GM19193 (cell line): ENCODE measurements around the gene PPM1H.

ENCODE experiments used
- POLR2A ChIP-seq: IDR thresholded peaks from 4 replicates; pipeline ENCODE4 v1.6.1; 2011; ENCODE audit not compliant: insufficient read depth, insufficient read length; ENCODE audit errors: extremely low read depth

The PPM1H gene

DNA sequence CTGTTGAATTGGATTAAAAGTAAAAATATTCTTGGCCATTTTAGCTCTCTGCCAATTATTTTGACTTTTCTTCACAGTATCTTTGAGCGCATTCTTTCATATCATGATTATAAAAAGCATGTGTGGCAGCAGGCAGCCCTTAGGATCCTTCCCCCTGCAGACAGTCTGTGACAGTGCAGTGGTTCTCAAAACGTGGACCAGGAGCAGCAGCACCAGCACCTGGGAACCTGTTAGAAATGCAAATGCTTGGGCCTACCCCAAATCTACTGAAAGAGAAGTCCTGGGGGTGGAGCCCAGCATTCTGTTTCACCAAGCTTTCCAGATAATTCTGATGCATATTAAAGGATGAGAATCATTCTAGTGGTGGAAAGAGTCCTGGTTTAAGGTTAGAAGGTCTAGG, 312.8 kb downstream of the PPM1H start:
- TF ChIP-seq POLR2A, result no peak

DNA sequence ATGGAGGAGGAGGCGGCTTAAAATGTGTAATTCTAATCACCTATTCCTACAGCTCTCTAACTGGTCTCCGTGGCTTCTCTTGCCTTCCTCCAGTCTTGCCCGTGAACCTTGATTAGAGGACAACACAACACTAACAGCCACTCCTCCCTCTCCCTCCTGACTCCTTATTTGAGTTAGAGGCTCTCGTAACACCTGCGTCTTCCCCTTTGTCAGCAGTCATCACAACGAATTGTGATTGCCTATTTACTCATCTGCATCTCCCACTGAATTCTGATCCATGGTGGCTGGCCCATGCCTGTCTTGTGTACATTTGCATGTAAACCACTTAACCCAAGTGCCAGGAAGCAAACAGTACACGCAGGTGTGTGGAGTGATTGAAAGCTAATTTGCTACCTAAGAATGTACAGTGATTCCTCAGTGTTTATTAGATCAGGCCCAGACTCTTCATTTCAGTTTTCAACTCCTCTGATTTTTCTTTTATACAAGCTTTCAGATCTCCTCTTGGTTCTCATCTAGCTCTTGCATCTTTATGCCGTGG, 313.8 kb downstream of the PPM1H start:
- TF ChIP-seq POLR2A, result no peak

DNA sequence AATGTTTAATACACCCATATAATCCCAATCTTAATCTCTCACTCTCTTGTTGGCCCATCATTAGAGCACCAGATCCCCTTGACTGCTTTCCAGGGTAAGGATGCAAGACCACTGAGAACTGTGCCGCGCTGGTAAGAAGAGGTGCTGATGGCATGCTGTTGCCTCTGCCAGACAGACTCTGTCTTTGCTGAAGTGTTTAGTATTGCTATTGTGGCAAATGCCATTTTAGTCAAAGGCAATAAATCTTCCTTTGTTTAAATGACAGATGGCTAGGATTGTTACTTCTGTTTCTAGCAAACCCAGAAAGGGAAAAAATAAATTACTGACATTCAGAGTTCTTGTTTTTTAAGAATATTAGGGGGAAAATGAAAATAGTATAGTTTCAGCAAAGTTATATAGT, 316.0 kb downstream of the PPM1H start:
- TF ChIP-seq POLR2A, result no peak

DNA sequence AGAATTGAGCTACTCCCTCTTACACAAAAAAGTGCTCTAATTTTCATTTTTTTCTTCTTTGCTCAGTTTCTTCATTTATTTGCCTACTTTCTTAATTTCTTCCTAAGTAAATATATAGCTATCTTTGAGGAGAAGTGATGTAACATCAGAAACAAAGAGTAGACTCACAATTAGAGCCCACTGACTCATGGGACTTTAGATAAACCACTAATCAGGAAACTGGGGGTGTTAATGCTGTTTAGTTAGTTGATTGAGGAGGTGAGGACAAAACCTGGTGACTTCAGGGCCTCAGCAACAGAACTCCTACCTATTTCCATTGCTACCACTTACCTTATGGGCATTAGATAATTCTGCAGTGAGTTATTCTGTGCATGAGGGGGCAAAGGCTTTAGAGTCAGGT, 316.6 kb downstream of the PPM1H start:
- TF ChIP-seq POLR2A, result no peak

DNA sequence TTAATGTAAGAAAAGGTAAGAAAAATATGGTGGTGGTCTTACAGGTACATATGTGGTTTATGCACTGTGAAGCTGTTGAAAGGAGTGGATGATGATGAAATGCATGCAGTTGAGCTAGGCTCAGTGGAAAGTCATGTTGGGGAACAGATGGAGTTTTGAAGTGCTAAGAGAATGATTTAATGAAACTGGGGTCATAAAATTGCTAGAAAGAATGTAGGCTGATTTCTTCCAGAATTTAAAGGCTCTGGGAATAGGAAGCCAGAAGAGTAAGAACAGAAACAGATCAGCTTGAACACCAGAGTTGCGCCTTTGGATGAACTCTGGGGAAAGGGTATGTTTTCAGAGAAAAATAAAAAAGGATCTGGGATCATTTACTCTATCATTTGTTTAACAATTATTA, 321.9 kb downstream of the PPM1H start:
- TF ChIP-seq POLR2A, result no peak

DNA sequence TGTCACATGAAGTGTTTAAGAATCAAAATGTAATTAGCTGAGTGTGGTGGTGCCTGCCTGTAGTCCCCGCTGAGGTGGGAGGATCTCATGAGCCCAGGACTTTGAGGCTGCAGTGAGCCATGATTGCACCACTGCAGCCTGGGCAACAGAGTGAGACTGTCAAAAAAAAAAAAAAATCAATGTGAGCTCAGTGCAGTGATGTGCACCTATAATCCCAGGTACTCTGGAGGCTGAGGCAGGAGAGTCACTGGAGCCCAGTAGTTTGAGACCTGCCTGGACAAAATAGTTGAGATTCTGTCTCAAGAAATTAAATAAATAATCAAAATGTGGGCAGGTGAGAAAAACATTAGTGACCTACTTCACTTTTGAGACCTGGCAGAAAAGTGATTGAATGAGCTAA, 328.3 kb downstream of the PPM1H start:
- TF ChIP-seq POLR2A, result peak; percentile 15

DNA sequence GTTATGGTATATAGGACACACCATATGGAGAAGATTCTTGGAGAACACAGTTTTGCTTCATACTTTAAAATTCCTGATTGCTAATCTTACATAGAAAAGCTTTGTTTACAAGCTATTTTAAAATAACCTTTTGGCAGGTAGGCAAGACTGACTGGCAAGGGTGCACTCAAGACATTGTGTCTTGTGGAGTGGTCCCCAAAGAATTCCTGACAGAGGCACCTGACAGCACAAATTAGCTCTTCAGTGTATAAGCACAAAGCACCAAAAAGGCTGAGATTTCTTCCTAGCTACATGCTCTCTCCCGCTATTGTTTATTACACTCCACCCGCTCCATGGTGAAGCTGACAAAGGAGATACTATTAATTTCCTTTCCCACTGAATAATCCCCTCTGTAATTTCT, 329.0 kb downstream of the PPM1H start:
- no peak for TF ChIP-seq POLR2A

DNA sequence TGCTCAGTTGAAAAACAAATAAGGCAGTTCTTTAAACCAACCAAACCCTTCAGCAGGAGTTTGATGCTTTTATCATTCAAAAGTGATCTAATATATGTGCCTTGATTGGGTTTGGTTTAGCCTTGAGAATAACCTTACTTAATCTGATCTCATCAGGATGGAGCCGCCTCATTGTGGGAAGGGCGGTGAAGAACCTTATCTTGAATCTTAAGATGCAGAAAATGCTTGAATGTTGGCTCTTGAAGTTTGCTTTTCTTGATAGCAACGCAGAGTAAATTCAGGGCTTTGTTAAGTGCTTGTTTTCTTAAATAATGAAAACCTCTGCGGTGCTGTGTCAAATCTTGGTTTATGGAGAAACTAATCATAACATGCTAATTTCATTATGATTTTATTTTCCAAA, 330.1 kb downstream of the PPM1H start:
- TF ChIP-seq POLR2A, result no peak

DNA sequence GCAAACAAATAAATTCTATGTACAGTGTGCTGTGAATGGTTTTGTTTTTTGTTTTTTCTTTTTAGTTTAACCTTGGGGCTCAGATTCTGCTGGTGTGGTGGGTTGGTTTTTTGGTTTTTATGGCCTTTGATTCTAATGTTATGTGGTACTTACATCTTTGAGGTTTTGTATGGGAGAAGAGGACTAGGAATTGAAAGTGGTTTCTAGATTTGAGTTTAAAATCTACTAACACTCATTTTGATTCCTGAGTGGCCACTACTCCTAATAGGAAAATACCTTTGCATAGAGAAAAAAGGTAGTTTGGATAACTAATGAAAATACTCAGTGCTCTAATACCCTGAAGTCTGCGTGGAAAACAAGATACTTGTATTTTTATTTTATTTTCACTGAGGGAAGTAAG, 330.6 kb downstream of the PPM1H start:
- no peak for TF ChIP-seq POLR2A

DNA sequence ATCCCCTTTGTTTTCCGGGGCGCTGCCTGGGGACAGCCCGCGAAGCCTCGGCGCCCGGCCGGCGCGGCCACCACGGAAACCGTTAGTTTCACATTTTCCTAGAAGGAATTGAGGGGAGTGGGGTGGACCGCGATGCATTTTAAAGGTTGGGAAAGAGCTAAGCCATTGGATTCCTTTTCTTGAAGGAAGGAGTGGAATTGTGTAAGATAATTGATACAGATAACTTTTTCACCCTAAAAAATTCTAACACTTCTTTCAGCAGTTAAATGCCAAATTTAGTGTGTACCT, 331.2 kb downstream of the PPM1H start:
- TF ChIP-seq POLR2A, result no peak

DNA sequence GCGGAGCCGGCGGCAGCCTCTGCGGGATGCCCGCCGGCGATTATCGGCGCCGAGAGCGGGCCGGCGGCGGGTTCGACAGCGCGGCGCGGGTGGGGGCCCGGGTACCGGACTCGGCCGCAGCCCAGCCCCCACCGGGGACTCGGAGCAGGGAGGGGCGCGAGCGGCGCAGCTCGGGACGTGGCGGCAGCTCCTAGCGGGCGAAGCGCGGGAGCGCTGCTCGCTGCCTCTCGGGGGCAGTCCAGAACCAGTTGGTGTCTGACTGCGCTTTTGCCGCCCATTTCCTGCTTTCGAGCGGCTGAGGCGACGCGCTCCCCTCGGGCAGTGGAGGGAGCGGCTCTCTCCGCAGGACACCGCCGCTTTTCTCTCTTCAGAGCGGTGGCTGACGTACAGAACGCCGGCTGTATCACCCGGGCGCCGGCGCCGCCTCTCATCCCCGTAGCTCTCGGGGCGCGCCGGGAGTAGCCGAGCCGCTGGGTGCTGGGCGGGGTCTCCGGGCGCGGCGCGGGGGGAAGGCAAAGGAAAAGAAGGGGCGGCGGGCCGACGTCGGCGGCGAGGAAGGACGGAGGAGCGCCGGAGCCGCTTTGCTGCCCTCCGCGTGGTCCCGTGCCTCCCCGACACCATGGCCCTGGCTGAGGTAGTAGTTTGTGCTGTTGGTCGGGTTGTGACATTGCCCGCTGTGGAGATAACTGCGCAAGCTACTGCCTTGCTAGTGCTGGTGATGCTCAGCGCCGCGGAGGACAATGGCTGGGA, 331.7 kb downstream of the PPM1H start:
- TF ChIP-seq POLR2A, result peak; percentile 69

DNA sequence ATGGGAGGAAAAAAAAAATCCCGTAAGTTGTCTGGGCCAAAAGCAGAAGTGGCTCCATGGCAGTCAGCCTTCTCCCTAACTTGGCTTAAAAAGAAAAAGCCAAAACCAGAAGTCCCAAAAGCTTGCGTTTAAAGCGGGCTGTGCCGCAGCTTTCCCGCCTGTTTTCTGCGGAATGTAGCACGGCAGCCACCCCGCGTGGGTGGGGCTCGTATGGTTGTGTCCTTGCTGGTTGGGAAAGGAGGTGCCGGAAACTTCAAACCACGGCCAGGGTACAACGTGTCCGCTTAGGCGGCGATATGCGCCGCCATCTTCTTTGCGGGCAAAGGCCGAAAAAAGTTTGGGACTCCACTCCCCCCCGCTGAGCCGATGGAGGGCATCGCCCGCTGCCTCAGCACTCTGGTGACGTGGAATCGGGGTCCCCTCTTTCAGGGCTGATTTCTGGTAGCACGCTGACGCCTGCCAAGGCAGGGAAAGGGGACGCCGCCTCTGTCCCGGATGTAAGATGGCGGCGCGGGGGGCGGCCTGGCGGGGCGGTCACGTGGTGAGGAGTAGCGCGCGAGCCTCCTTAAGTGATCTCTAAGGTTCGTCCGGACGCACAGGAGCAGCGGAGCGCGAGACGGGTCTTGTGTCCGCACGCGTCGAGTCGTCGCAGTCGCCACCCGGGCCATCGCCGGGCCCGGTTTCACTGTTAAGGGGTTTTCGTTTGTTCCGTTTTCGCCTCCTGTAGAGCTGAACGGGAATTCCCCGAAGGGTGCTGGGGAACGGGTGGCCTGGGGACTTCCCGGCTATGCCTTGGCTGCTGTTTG, 332.5 kb downstream of the PPM1H start:
- peak; percentile 90 for TF ChIP-seq POLR2A

DNA sequence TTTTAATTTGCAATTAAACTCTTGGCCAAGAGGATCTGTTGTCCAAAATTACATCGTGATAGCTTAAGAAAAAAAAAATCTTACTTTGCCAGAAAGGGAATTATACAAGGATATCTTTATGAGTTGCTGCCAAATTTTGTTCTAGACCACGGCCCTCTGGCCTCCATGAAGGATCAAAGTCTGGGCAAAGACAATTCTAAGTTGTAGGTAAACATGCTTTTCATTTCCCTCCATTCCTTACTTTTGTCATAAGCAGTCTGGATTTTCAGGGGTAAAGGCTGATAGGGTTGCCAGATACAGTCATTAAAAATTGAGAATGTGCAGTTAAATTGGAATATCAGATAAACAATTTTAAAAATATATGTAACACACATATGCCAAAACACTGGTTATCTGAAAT, 333.2 kb downstream of the PPM1H start:
- no peak for TF ChIP-seq POLR2A

DNA sequence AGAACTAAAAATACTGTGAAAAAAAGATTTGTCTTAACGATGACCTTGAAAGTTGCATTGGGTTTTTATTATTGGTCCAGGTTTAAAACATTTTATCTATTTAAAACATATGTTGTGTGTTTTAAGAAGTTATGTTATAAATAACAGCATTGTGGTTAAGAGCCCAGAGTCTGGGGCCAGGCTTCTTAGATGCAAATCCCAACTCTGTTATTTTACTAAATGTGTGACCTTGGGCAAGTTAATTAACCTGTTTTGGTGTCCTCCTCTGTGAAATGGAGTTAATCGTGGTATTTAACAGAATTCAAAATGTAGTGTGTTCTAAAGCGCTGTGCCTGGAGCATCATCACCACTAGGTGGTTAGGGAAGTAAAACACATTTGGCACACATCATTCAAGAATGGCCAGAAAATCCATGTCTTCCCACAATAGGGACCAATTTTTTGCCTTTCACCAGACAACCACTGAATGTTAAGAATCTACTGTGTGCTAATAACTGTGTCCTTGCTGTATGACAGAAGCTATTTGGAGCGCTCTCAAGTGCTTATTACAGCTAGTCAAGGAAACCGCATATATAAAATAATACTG, 335.0 kb downstream of the PPM1H start:
- TF ChIP-seq POLR2A, result no peak

DNA sequence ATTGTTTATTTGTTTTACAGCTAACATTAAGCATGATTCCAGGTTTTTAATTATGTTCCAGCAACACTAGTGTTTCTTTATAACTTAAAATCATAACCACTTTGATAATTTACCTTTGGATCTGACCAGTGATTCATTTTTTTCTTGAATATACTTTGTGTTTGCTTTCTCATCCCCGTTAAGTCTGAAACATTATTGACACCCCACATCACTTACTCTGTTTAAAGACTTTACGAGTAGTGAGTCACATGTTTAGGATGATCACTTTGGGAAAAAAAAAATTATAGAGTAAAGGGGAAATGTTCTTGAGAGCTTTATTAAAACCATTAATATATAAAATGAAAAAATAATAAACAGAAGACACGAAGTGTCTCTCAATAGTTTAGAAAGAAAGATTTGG, 336.1 kb downstream of the PPM1H start:
- no peak for TF ChIP-seq POLR2A

DNA sequence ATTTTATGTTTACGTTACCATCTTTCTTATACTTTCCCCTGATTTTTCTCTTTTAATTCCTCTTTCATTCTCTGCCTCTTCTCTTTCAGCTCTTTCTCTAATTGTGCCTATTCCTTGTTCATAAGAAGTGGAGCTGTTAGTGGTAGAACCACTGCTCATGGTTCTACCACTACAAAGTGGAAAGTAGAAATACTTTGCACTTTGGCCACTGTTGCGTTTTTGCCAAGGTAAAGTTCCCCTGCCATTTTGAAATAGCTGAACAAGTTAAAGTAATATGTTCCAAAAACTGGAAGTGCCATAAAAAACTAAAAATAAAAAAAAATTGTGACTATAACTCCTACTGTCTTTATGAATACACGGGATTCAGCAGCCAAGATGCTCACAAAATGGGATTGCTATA, 337.7 kb downstream of the PPM1H start:
- TF ChIP-seq POLR2A, result no peak
